ENCODE results near the gene PLAC1.

PLAC1 gene

DNA sequence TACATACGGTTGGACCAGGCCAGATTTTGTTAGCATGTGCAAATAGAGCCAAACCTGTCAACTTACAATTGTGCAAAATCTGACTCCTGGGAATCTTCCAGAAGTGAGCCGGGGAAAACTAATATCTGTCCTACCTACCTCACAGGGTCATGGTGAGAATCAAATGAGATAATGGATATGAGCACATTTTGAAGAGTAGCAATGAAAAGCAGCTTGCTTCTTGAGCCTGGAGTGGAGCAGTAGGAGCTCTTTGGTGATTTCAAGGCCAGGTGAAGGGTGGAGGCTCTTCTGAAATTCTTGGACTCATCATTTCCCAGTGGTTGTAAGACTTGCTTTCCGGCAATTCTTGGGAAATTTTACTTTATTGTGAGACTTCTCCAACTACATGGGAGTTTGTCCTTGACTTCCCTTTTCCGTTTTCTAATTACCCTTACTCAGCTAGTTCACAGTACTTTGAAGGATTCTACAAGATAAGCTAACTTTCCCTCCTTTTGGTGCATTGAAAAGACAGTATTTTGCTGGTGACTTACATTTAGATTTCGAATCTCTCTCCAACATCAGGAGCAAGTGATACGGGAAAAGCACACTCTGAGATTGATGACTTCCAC, 12.2 kb downstream of the PLAC1 start:
- TF ChIP-seq RAD21 (IDR thresholded peaks at IDR 0.05; ENCODE audit: low read depth) (no peak), NFIC (IDR thresholded peaks at IDR 0.05) (no peak), FOXM1 (IDR thresholded peaks at IDR 0.05; ENCODE audit: borderline replicate concordance, low read depth) (no peak), TCF12 (IDR thresholded peaks at IDR 0.05; ENCODE audit: low read depth) (no peak), EP300 (IDR thresholded peaks at IDR 0.05; ENCODE audit: borderline replicate concordance) (no peak), YY1 (IDR thresholded peaks at IDR 0.05; ENCODE audit: low read depth) (no peak), TAF1 (IDR thresholded peaks at IDR 0.05; ENCODE audit: low read depth) (no peak), EGR1 (IDR thresholded peaks at IDR 0.05) (no peak), CREB1 (IDR thresholded peaks at IDR 0.05; ENCODE audit: low read depth) (no peak), TEAD4 (IDR thresholded peaks at IDR 0.05) (no peak), CEBPB (IDR thresholded peaks at IDR 0.05) (no peak), ZBTB7A (IDR thresholded peaks at IDR 0.05; ENCODE audit: low read depth) (no peak)
- TF ChIP-seq, protein P1, sequence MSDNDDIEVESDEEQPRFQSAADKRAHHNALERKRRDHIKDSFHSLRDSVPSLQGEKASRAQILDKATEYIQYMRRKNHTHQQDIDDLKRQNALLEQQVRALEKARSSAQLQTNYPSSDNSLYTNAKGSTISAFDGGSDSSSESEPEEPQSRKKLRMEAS (IDR thresholded peaks at IDR 0.05), result no peak
- TF ChIP-seq, protein P2, sequence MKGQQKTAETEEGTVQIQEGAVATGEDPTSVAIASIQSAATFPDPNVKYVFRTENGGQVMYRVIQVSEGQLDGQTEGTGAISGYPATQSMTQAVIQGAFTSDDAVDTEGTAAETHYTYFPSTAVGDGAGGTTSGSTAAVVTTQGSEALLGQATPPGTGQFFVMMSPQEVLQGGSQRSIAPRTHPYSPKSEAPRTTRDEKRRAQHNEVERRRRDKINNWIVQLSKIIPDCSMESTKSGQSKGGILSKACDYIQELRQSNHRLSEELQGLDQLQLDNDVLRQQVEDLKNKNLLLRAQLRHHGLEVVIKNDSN (IDR thresholded peaks at IDR 0.05), result no peak
- TF ChIP-seq, protein P3, sequence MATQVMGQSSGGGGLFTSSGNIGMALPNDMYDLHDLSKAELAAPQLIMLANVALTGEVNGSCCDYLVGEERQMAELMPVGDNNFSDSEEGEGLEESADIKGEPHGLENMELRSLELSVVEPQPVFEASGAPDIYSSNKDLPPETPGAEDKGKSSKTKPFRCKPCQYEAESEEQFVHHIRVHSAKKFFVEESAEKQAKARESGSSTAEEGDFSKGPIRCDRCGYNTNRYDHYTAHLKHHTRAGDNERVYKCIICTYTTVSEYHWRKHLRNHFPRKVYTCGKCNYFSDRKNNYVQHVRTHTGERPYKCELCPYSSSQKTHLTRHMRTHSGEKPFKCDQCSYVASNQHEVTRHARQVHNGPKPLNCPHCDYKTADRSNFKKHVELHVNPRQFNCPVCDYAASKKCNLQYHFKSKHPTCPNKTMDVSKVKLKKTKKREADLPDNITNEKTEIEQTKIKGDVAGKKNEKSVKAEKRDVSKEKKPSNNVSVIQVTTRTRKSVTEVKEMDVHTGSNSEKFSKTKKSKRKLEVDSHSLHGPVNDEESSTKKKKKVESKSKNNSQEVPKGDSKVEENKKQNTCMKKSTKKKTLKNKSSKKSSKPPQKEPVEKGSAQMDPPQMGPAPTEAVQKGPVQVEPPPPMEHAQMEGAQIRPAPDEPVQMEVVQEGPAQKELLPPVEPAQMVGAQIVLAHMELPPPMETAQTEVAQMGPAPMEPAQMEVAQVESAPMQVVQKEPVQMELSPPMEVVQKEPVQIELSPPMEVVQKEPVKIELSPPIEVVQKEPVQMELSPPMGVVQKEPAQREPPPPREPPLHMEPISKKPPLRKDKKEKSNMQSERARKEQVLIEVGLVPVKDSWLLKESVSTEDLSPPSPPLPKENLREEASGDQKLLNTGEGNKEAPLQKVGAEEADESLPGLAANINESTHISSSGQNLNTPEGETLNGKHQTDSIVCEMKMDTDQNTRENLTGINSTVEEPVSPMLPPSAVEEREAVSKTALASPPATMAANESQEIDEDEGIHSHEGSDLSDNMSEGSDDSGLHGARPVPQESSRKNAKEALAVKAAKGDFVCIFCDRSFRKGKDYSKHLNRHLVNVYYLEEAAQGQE (IDR thresholded peaks at IDR 0.05; ENCODE audit: low read depth), result no peak

DNA sequence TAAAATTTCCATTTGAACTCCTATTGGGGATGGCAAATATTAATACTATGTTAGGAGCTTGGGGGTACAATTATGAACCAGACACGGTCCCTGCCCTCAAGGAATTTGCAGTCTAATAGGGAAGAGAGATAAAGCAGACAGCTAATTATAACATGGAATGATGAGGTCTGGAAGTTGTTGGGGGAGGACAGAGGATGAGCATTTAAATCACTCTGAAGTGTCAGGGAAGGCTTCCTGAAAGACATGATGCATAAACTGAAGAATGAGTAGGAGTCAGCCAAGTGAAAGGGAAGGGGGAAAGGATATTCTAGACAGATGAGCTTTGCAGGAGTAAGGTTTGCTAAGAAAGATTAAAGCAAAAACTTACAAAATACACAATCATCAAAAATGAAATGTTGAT, 15.9 kb downstream of the PLAC1 start:
- TF ChIP-seq NFIC (IDR thresholded peaks at IDR 0.05), result no peak
- TF ChIP-seq EP300 (IDR thresholded peaks at IDR 0.05; ENCODE audit: borderline replicate concordance), result no peak
- no peak for TF ChIP-seq TEAD4 (IDR thresholded peaks at IDR 0.05)
- TF ChIP-seq FOXM1 (IDR thresholded peaks at IDR 0.05; ENCODE audit: borderline replicate concordance, low read depth), result no peak
- no peak for TF ChIP-seq TAF1 (IDR thresholded peaks at IDR 0.05; ENCODE audit: low read depth)
- TF ChIP-seq, protein P2 (IDR thresholded peaks at IDR 0.05), result no peak
- TF ChIP-seq YY1 (IDR thresholded peaks at IDR 0.05; ENCODE audit: low read depth), result no peak
- TF ChIP-seq CEBPB (IDR thresholded peaks at IDR 0.05), result no peak
- TF ChIP-seq, protein P3 (IDR thresholded peaks at IDR 0.05; ENCODE audit: low read depth), result no peak
- TF ChIP-seq CREB1 (IDR thresholded peaks at IDR 0.05; ENCODE audit: low read depth), result no peak
- no peak for TF ChIP-seq TCF12 (IDR thresholded peaks at IDR 0.05; ENCODE audit: low read depth)
- TF ChIP-seq ZBTB7A (IDR thresholded peaks at IDR 0.05; ENCODE audit: low read depth), result no peak
- TF ChIP-seq EGR1 (IDR thresholded peaks at IDR 0.05), result no peak
- TF ChIP-seq, protein P1 (IDR thresholded peaks at IDR 0.05), result no peak
- no peak for TF ChIP-seq RAD21 (IDR thresholded peaks at IDR 0.05; ENCODE audit: low read depth)

DNA sequence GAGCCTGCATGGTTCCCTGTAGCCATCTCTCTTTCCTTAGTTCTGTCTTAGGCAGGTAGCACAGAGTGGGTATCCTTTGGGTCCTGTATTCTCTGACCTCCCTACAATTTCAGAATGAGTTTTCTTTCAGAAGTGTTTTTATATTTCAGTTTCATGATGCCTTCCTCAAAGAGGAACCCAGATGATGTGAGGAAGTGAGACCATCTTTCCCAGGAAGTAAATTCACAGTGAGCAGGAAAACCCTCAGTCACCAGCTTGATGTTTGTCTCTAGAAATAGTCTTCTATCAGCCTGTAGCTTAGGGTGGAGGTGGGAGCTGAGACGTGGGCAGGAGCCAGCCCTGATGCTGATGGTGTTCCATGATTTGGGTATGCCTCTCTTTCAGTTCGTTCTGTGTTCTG, 16.9 kb downstream of the PLAC1 start:
- TF ChIP-seq EP300 (IDR thresholded peaks at IDR 0.05; ENCODE audit: borderline replicate concordance), result no peak
- TF ChIP-seq, protein P1 (IDR thresholded peaks at IDR 0.05), result no peak

DNA sequence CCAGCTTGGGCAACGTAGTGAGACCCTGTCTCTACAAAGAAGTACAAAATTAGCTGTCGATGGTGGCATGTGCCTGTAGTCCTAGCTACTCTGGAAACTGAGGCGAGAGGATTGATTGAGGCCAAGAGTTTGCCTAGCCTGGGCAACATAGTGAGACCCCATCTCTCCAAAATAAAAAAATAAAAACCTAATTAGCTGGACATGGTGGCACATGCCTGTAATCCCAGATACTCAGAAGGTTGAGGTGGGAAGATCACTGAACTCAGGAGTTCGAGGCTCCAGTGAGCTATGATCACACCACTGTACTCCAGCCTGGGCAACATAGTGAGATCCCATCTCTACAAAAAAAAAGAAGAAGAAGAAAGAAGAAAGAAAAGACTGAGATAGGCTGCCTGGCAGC, 17.4 kb downstream of the PLAC1 start:
- TF ChIP-seq EP300 (IDR thresholded peaks at IDR 0.05; ENCODE audit: borderline replicate concordance), result no peak

DNA sequence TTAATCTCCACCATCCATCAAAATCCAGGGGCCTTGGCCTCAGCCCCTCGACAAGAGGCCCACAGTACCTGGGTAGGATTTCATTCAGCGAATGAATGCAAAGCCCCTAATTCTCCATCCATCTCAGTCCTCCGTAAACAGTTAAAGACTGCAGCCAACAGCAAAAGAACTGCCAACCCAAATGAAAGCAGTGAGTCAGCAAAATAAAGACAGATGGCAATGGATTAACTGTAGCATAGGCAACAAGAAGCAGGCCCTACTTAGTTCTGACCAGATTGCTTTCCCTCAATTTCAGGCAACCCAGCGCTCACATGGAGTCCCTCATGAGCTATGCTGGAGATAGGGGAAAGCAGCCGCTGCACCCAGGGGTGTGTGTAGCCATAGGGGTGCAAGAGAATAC, 21.4 kb downstream of the PLAC1 start:
- TF ChIP-seq FOXM1 (IDR thresholded peaks at IDR 0.05; ENCODE audit: borderline replicate concordance, low read depth) (no peak), ZBTB7A (IDR thresholded peaks at IDR 0.05; ENCODE audit: low read depth) (no peak), CREB1 (IDR thresholded peaks at IDR 0.05; ENCODE audit: low read depth) (no peak), YY1 (IDR thresholded peaks at IDR 0.05; ENCODE audit: low read depth) (no peak), RAD21 (IDR thresholded peaks at IDR 0.05; ENCODE audit: low read depth) (no peak)
- TF ChIP-seq, protein P2 (IDR thresholded peaks at IDR 0.05), result no peak

DNA sequence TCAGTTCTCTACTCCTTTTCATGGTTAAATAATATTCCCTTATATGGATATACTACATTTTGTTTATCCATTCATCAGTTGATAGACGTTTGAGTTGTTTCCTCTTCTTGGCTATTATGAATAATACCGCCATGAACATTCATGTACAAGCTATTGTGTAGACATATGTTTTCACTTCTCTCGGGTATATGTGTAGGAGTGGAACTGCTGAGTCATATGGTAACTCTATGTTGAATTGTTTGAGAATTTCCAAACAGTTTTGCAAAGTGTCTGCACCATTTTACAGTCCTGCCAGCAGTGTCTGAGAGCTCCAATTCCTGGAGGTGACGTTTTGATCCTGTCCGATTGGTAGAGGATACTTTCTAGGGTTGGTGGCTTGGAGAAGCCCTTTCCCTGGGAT, 23.6 kb downstream of the PLAC1 start:
- no peak for TF ChIP-seq ZBTB7A (IDR thresholded peaks at IDR 0.05; ENCODE audit: low read depth)
- no peak for TF ChIP-seq CREB1 (IDR thresholded peaks at IDR 0.05; ENCODE audit: low read depth)
- no peak for TF ChIP-seq EP300 (IDR thresholded peaks at IDR 0.05; ENCODE audit: borderline replicate concordance)
- TF ChIP-seq RAD21 (IDR thresholded peaks at IDR 0.05; ENCODE audit: low read depth), result no peak
- TF ChIP-seq TEAD4 (IDR thresholded peaks at IDR 0.05), result no peak
- TF ChIP-seq CEBPB (IDR thresholded peaks at IDR 0.05), result no peak
- TF ChIP-seq, protein P3 (IDR thresholded peaks at IDR 0.05; ENCODE audit: low read depth), result no peak
- no peak for TF ChIP-seq YY1 (IDR thresholded peaks at IDR 0.05; ENCODE audit: low read depth)
- TF ChIP-seq TCF12 (IDR thresholded peaks at IDR 0.05; ENCODE audit: low read depth), result no peak
- no peak for TF ChIP-seq TAF1 (IDR thresholded peaks at IDR 0.05; ENCODE audit: low read depth)
- TF ChIP-seq, protein P1 (IDR thresholded peaks at IDR 0.05), result no peak
- TF ChIP-seq FOXM1 (IDR thresholded peaks at IDR 0.05; ENCODE audit: borderline replicate concordance, low read depth), result no peak
- TF ChIP-seq EGR1 (IDR thresholded peaks at IDR 0.05), result no peak
- TF ChIP-seq, protein P2 (IDR thresholded peaks at IDR 0.05), result no peak
- no peak for TF ChIP-seq NFIC (IDR thresholded peaks at IDR 0.05)

Data from Ishikawa (cell line).